NCI-H526 (cell line): ENCODE data around the gene TBC1D4.

Experiments
- DNase-seq, 2 experiments: peaks; one replicate each; lab custom pipeline; 2025; lab: John Stamatoyannopoulos, UW

TBC1D4 gene, protein sequence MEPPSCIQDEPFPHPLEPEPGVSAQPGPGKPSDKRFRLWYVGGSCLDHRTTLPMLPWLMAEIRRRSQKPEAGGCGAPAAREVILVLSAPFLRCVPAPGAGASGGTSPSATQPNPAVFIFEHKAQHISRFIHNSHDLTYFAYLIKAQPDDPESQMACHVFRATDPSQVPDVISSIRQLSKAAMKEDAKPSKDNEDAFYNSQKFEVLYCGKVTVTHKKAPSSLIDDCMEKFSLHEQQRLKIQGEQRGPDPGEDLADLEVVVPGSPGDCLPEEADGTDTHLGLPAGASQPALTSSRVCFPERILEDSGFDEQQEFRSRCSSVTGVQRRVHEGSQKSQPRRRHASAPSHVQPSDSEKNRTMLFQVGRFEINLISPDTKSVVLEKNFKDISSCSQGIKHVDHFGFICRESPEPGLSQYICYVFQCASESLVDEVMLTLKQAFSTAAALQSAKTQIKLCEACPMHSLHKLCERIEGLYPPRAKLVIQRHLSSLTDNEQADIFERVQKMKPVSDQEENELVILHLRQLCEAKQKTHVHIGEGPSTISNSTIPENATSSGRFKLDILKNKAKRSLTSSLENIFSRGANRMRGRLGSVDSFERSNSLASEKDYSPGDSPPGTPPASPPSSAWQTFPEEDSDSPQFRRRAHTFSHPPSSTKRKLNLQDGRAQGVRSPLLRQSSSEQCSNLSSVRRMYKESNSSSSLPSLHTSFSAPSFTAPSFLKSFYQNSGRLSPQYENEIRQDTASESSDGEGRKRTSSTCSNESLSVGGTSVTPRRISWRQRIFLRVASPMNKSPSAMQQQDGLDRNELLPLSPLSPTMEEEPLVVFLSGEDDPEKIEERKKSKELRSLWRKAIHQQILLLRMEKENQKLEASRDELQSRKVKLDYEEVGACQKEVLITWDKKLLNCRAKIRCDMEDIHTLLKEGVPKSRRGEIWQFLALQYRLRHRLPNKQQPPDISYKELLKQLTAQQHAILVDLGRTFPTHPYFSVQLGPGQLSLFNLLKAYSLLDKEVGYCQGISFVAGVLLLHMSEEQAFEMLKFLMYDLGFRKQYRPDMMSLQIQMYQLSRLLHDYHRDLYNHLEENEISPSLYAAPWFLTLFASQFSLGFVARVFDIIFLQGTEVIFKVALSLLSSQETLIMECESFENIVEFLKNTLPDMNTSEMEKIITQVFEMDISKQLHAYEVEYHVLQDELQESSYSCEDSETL (N-terminal part only)

DNA sequence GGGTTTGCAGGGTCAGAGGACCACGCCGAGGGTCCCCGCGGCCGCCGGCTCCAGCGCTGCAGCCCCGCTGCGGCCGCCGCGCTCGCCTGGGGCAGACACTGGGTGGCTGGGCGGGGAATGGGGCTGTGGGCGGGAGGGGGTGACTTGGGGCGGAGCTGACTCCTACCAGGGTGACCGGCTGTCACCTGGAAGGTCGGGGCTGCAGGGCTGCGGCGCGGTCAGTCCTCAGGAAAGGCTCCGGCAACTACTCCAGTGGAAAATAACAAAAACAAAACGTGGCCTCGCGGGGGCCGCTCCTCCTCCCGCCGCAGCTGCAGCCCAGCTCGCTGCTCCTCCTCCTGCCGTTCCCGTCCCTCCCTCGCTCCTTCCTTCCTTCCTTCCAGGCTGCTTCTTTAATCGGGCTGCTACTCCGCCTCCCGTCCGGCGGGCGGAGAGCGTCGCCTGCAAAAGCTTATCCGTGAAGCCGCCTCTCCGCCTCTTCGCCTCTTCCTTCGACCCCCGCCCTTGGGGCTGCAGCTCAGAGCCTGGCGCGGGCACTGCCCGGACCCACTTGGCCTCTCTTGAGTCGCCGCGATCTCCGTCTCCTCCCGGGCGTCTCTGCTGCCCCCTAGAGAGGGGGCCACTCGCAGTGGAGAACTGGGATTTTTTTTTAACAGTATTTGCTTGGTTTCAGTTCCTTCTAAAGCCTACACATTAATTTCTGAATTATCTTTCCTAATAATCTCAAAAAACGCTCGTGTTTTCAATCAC is at the start of gene TBC1D4:
TSS of gene TBC1D4 (minus strand) at position 100 of the 750 bp plus-strand sequence. CDS start 402 bp downstream, outside the sequence.
- DNase-seq: peak; percentile 94 to 98

DNA sequence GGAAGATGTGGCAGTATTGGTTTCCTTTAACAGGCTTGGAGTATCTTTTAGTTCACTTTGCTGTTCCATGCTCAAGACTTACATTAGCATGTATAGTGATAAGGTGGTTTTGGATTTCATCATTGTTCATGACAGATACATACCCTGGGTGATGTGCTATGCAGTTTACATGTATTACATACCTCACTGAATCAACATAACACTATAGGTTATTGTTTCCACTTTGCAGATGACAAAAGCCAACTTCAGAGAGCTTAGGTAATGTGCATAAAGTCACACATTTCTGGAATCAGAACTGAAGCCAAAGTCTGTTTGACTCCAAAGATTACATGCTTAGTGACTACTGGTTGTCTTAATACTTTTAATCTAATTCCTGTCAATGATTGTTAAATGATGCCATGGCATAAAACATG is 48.6 kb upstream of the TBC1D4 start:
- DNase-seq: peak; percentile 11 to 43

DNA sequence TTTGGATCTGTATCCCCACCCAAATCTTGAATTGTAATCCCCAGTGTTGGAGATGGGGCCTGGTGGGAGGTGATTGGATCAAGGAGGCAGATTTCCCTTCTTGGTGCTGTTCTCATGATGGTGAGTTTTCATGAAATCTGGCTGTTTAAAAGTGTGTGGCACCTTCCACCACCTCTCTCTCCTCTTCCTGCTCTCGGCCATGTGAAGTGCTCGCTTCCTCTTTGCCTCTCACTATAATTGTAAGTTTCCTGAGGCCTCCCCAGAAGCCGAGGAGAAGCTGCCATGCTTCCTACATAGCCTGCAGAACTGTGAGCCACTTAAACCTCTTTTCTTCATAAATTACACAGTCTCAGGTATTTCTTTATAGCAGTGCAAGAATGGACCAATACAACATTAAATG is 40.0 kb upstream of the TBC1D4 start:
- DNase-seq: no peak

DNA sequence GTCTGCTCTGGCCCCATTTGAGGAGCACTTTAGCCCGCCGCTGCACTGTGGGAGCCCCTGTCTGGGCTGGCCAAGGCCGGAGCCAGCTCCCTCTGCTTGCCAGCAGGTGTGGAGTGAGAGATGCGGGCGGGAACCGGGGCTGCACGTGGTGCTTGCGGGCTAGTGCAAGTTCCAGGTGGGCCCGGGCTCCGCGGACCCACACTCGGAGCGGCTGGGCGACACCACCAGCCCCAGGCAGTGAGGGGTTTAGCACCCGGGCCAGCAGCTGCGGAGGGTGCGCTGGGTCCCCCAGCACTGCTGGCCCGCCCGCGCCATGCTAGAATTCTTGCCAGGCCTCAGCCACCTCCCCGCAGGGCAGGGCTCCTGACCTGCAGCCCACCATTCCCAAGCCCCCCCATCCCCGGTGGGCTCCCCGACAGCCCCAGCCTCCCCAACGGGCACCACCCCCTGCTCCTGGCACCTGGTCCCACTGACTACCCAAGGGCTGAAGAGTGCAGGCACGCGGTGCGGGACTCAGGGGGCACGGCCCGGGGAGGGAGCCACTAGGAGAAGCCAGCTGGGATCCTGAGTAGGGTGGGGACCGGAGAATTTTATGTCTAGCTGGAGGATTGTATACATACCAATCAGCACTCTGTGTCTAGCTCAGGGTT is 36.6 kb upstream of the TBC1D4 start:
- no peak for DNase-seq

DNA sequence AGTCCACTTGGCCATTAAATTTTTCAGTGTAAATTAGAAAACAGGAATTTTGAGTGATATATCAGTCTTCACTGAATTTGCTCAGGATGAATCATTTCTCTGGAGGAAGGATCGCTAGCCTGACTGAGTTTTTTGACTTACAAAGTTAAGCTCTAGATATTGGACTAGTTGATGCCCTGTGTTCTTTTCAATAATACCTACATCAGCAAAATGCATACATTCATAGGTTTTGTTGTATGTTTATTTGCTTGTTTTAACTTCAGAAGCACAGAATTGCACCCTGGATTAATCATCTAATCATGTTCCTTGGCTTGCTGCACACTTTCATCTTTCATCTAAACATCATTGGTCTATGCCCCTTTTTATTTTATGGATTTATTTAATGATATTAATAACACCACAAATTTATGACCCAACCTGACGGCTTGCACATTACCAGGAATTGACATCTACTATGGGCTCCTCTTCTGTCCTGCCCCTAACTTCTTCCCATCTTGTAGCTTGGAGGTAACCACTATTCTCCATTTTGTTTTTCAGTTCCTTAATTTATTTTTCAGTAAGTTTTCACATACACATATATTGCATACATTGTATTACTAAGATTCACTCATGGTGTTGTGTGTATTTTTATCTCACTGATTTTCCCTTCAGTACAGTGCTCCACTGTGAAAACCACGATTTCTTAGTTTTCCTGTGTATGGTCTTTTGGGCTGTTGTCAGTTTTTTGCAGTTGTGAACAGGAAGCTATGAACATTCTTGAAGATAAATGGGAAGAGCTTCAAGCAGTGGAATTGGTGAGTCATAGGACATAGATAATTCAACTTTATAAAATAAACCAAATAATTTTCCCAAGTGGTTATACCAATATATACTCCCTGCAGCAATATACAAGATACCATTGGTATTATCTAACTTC is 32.4 kb upstream of the TBC1D4 start:
- no peak for DNase-seq

DNA sequence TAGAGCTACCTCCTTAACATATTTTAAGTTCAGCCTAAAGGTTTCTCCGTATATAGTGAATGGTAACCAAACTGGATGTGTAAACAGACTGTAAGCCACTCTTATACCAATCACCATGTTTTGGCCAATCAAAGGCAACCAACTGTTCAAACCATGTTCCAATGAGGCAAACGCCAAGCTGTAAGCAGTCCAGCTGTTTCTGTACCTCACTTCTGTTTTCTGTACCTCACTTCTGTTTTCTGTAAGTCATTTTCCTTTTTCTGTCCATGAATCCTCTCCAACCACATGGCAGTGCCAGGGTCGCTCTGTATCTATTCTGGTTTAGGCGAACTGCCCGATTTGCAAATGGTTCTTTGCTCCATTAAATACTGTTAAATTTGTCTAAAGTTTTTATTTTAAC is 31.3 kb upstream of the TBC1D4 start:
- no peak for DNase-seq

DNA sequence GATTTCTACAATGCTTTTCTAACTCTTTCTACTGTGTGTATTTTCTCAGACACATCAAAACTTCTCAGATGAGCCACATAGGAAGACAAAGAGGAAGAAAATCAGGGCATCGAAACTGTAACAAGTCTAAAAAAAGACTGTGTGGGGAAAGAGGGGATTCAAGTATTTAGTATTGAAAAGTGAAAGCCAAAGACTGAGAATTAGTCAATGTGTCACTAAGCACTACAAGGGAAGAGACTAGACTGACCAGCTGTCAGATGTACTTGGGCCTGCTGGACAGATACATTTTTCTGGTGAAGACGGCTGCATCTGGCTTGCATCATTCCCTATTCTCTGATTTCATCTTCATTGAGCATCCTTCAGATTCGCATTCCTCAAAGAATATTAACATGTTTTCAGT is 30.3 kb upstream of the TBC1D4 start:
- DNase-seq: no peak

DNA sequence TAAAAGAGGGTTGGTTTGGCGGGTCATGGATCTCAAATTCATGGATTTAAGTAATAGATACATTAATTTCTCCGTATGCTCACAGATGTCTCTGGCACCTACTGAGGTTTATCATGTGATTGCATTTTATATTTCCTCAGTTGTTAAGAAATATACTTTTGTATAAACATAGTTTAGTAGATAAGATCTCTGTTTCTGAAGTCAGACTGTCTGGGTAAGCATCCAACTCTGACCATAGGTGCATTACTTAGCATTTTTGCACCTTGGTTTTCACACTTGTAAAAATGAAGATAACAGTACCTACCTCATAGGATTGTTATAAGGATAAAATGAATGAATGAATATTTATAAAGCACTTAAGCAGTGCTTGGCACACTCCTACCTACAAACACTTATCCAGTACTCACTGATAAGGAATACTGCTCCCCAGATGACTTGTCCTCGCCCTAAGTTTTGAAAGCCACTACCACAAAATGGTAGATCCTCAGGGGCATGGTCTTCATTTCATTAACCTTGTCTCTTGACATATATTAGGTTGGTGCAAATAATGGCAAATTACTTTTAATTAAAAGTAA is 29.2 kb upstream of the TBC1D4 start:
- DNase-seq: no peak

DNA sequence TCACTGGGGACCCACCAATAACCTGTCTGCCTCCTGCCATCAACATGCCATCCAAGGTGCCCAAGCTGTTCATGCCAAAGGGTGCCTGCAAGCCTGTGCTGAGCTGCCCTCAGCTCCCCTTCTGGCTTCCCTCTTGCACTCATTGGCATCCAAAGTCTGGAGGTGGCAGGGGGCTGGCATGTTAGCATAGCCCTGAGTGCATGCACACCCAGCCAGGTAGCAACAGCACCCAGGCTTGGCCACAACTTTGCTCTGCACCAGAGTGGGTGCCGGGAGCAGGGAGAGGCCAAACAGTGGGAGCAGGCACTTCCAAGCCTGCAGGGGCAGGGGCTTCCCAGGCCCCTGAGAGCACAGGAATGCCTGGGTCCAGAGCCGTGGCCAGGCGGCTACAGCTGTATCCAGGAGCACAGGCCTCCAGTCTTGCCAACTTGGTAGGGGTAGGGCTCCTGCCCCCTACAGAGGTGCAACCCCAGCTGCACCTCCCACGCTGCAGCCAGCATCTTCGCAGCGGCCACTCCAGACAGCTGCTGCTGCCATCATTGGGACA is 26.1 kb upstream of the TBC1D4 start:
- no peak for DNase-seq

DNA sequence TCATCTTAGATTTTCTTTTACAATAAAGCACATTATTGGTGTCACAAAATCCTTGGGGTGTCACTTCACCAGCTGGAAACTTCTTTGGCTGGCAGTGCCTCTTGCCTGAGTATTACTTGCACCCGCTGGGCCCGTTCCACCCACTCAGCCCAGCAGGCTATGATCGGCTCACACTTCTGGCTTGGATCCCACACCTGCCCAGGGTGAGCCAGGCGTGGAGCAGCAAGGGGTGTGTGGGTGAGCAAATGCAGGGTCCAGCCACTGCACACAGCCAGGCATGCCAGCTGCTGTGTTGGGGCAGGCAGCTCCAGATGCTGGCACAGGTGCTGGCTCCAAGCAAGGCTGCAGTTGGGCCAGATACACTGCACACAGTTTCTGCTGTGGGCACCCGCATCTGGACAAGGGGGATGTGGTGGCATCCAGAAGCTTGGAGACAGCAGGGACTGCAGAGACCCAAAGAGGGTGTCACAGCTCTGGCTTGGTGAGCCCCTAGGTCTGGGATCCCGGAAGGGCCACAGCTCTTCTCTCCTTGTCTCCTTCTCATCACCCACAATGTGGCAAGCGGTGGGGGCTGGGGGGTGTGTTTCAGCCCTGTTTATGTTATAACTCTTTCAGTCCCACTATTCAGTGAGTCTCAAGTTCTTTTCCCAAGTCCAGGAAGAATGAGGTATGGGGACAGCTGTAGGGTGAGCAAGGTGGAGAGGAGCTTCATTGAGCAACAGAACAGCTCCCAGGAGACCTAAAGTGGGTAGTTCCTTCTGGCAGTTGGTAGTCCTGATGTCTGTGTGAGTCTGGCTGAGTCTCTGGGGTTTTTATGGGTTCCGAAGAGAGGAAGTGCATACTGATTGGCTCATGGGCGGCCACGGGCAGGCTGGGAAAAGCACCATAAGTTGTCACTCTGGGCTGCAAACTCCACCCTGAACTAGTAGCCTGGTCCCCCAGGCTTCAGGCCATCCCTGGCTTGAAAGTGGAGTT is 25.3 kb upstream of the TBC1D4 start:
- no peak for DNase-seq

DNA sequence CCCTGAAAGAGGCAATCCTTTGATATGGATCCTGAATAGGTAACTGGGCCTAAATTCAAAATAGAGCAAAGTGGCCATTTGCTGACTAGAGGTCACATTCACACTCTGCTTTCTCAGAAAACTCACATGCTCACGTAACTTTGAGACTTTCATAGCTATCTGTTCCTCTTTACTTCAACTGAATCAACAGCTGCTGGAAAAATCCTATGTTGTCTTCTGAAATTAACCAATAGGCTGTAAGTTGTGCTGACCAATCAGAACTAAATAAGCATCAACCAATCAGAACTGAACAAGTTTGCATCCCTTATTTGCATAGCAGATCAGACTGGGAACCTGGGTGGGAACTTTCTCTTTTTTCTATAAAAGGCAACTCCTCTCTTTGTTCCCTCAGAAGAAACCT is 24.0 kb upstream of the TBC1D4 start:
- no peak for DNase-seq

DNA sequence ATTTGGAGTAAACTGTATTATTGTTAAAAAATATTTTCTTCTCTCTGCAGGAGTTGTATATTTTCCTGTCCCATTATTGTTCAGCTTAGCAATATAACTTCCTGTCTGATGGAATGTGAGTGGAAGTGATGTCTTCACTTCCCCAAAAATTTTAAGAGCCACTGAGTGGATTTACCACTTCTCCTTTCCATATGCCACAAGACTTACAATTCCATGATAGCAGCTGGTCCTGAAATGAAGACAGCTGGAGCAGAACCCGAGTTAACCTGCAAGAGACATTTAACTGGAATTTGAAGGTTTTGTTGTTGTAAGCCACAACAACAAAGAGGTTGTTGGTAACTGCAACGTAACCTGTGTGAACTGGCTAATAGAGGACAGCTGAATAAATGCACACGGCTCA is 23.4 kb upstream of the TBC1D4 start:
- no peak for DNase-seq

DNA sequence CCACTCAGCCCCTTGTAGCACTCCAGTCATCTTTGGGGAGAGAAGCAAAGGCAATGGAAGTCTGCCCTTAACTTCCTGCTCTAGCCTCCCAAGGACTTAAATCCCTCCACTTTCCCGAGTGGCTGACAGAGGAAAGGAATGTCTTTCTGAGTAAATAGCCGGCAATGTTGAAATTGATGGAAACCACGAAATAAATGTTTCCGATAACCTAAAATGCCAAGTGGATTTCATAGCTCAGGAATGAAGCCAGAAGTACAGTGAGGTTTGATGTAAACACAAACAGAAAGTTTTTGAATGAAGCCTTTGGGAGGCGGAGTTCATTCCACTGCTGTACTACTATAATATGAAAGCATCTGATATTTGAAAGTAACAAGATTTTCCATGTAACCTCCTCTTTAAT is 14.0 kb upstream of the TBC1D4 start:
- no peak for DNase-seq

DNA sequence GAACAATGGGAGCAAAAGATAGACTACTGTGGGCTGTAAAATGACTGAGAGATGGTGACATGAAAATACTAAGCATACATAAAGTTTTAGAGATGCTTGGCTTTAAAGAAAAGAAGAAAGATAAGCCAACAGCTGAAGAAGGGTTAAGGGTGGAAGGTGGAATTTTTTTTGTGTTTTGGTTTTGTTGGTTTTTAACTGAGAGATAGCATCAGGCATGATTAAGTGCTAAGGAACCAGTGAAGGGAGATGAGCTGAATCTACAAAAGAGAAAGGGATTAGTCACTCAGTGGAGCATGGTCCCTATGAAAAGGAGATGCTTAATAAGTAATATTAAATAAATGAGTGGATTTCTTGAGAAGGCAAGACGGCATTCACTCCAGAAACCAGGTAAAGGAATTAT is 12.5 kb upstream of the TBC1D4 start:
- DNase-seq: no peak

DNA sequence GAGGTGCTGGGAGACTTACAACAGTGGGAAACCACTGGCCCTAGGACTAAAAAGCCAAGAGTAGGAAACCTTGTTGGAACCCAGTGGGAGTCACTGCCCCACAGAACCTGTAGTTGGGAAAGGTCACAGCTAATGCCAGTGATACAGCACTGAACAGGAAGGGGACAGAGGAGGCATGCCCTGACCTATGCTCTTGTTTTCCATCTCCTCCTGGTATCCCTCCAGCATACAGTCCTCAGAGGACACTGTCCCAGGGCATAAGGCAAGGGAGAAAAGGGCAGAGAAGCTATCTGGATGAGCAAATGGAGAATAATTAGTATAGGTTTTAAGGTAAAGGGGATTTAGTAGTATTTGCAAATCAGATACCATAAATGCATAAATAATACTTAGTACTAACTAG is 11.2 kb upstream of the TBC1D4 start:
- no peak for DNase-seq

DNA sequence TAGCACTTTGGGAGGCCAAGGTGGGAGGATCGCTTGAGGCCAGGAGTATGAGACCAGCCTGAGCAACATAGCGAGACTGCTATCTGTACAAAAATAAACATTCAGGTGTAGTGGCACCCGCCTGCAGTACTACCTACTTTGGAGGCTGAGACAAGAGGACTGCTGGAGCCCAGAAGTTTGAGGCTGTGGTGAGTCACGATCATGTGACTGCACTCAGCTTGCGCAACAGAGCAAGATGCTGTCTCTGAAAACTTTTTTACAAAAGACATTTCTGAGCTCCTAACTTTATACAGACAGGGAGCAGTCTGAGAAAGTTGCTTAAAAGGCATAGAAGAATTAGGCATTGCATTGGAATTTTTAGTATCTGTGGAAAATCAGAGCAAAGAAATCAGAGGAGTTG is 10.4 kb upstream of the TBC1D4 start:
- DNase-seq: no peak

DNA sequence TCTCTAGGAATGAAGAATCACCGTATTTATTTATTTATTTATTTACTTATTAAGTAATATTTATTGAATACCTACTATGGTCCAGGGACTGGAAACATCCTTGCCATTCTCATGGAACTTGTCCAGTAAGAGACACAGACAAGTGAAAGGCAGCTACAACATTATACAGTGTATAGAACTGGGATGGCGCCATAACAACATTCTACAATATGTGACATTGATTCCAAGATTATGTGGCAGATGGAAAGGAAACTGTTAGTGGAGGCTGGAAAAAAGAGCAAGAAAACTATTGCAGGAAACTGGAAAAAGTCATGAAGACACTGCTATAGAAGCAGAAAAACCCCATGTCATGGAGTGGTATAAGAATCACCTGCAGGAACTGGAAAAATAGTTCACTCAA is 9.4 kb upstream of the TBC1D4 start:
- no peak for DNase-seq
